HEK293 (cell line): ENCODE data around the gene TMEM222.
A peak's percentile ranks its signal among the peaks of the same experiment; 100 is the strongest.

Experiments
- CTCF ChIA-PET: fragments of 350-600 bp; formaldehyde crosslinking; extraction: SDS; loops from one replicate; lab custom pipeline; 2021; ENCODE audit warnings: antibody characterized with exemption; lab: Yijun Ruan, JAX
- POLR2A ChIA-PET: fragments of 300-600 bp; formaldehyde crosslinking; extraction: SDS; loops from one replicate; lab custom pipeline; 2020; ENCODE audit warnings: antibody characterized with exemption, inconsistent platforms; lab: Yijun Ruan, JAX
- H3K27ac ChIP-seq: fragments of 200-500 bp; sonication (Bioruptor generic); 2 replicates; pipeline ENCODE4 v1.5.1; 2014; ENCODE audit warnings: low read depth, low read length, control low read depth, inconsistent platforms; ENCODE audit errors: extremely low read depth
- H3K36me3 ChIP-seq, 2 experiments: fragments of 200-500 bp in 1 of 2; sonication (Bioruptor generic) in 1 of 2; 1 replicate in 1 of 2; 2 replicates in 1 of 2; pipeline ENCODE4 v1.5.1; 2014 to 2017; ENCODE audit warnings: inconsistent platforms in 2 of 2, low read length in 2 of 2; ENCODE audit not compliant: control insufficient read depth in 2 of 2, insufficient read depth in 1 of 2
- H3K4me1 ChIP-seq: fragments of 200-500 bp; sonication (Bioruptor generic); 2 replicates; pipeline ENCODE4 v1.5.1; 2014; ENCODE audit warnings: mild to moderate bottlenecking, low read length, inconsistent platforms; ENCODE audit not compliant: control insufficient read depth, insufficient read depth
- H3K4me3 ChIP-seq: 2 replicates; pipeline ENCODE4 v1.5.1; 2011; ENCODE audit warnings: low read depth, mild to moderate bottlenecking, control low read depth, low read length, moderate library complexity
- H3K9me3 ChIP-seq: fragments of 200-500 bp; sonication (Bioruptor generic); 2 replicates; pipeline ENCODE4 v1.5.1; 2014; ENCODE audit warnings: low read depth, low read length, inconsistent platforms; ENCODE audit not compliant: control insufficient read depth, insufficient read depth
- GLIS1 ChIP-seq: fragments of 450-650 bp; formaldehyde crosslinking; IDR thresholded peaks from 2 replicates; pipeline ENCODE4 v1.5.1; 2016; ENCODE audit warnings: missing biosample characterization, missing genetic modification characterization
- OVOL3 ChIP-seq: fragments of 450-650 bp; formaldehyde crosslinking; IDR thresholded peaks from 2 replicates; pipeline ENCODE4 v1.5.1; 2016; ENCODE audit warnings: missing biosample characterization, missing genetic modification characterization
- SCRT2 ChIP-seq: fragments of 450-650 bp; formaldehyde crosslinking; IDR thresholded peaks from 2 replicates; pipeline ENCODE4 v1.5.1; 2016; ENCODE audit warnings: missing biosample characterization, missing genetic modification characterization
- SP2 ChIP-seq: fragments of 450-650 bp; formaldehyde crosslinking; IDR thresholded peaks from 2 replicates; pipeline ENCODE4 v1.5.1; 2016; ENCODE audit warnings: missing biosample characterization, missing genetic modification characterization
- TRIM28 ChIP-seq: IDR thresholded peaks from 2 replicates; pipeline ENCODE4 v1.6.1; 2011; ENCODE audit warnings: low read length, control low read depth, borderline replicate concordance
- ZIC2 ChIP-seq: fragments of 450-650 bp; formaldehyde crosslinking; IDR thresholded peaks from 2 replicates; pipeline ENCODE4 v1.5.1; 2016; ENCODE audit warnings: missing biosample characterization, missing genetic modification characterization
- ZNF132 ChIP-seq: fragments of 450-650 bp; formaldehyde crosslinking; IDR thresholded peaks from 2 replicates; pipeline ENCODE4 v1.5.1; 2017; ENCODE audit warnings: missing biosample characterization, missing genetic modification characterization, borderline replicate concordance
- ZNF138 ChIP-seq: fragments of 450-650 bp; formaldehyde crosslinking; IDR thresholded peaks from 2 replicates; pipeline ENCODE4 v1.5.1; 2016; ENCODE audit warnings: missing biosample characterization, missing genetic modification characterization, borderline replicate concordance
- ZNF146 ChIP-seq: fragments of 450-650 bp; formaldehyde crosslinking; IDR thresholded peaks from 2 replicates; pipeline ENCODE4 v1.5.1; 2016; ENCODE audit warnings: missing biosample characterization, missing genetic modification characterization
- ZNF341 ChIP-seq: fragments of 450-650 bp; formaldehyde crosslinking; IDR thresholded peaks from 2 replicates; pipeline ENCODE4; 2016; ENCODE audit warnings: low read depth, missing biosample characterization, missing genetic modification characterization
- ZNF423 ChIP-seq: fragments of 450-650 bp; formaldehyde crosslinking; IDR thresholded peaks from 2 replicates; pipeline ENCODE4 v1.5.1; 2016; ENCODE audit warnings: missing biosample characterization, missing genetic modification characterization
- ZNF473 ChIP-seq: fragments of 450-650 bp; formaldehyde crosslinking; IDR thresholded peaks from 2 replicates; pipeline ENCODE4 v1.5.1; 2017; ENCODE audit warnings: missing biosample characterization, missing genetic modification characterization
- ZNF558 ChIP-seq: fragments of 450-650 bp; formaldehyde crosslinking; IDR thresholded peaks from 2 replicates; pipeline ENCODE4 v1.5.1; 2016; ENCODE audit warnings: missing biosample characterization, missing genetic modification characterization
- ZNF585B ChIP-seq: fragments of 450-650 bp; formaldehyde crosslinking; IDR thresholded peaks from 2 replicates; pipeline ENCODE4 v1.5.1; 2016; ENCODE audit warnings: missing biosample characterization, missing genetic modification characterization
- ZNF701 ChIP-seq: fragments of 450-650 bp; formaldehyde crosslinking; IDR thresholded peaks from 2 replicates; pipeline ENCODE4 v1.5.1; 2016; ENCODE audit warnings: missing biosample characterization, missing genetic modification characterization
- ZNF704 ChIP-seq: fragments of 450-650 bp; formaldehyde crosslinking; IDR thresholded peaks from 2 replicates; pipeline ENCODE4 v1.5.1; 2016; ENCODE audit warnings: missing biosample characterization, missing genetic modification characterization
- ZNF837 ChIP-seq: fragments of 450-650 bp; formaldehyde crosslinking; IDR thresholded peaks from 2 replicates; pipeline ENCODE4 v1.5.1; 2016; ENCODE audit warnings: missing biosample characterization, missing genetic modification characterization

Gene TMEM222

GRCh38 chr1:27301052-27301422 is 20.9 kb upstream of the TMEM222 start:
- peaks cover 9 to 96% of the 10 kb centered on the region in 2 experiments; a peak in 2 of 3 replicates for H3K36me3 ChIP-seq
- ChIA-PET POLR2A (interaction anchor here (0.6 to 1.1 kb wide), 2 partner anchors 189 to 198 kb away, joined by 3 to 5 read pairs; no protein-coding TSS in a partner anchor), CTCF (interaction anchor here (0.6 to 9.8 kb wide), 28 partner anchors 10 to 679 kb away, joined by 3 to 202 read pairs (median 7); partner anchors contain the start of genes AHDC1, CD164L2, GPR3 and MAP3K6)
- no peaks in the 10 kb centered on the region for H3K4me1 ChIP-seq
- H3K27ac ChIP-seq = no peak overlapping the region
- TF ChIP-seq ZNF146 (tag by site-specific recombination) (no peak), ZNF341 (tag by site-specific recombination) (no peak), ZNF423 (no peak)
- H3K4me3 ChIP-seq = no peak overlapping the region
- no peaks in the 10 kb centered on the region for H3K9me3 ChIP-seq

- H3K4me3 ChIP-seq = no peak overlapping the region
- ChIA-PET CTCF (interaction anchor here (0.6 to 9.8 kb wide), 24 partner anchors 9 to 338 kb away, joined by 3 to 202 read pairs (median 12); partner anchors contain the start of genes AHDC1, CD164L2, GPR3 and MAP3K6), POLR2A (interaction anchor here (0.6 kb wide), 1 partner anchor 162 kb away, joined by 3 read pairs; no protein-coding TSS in a partner anchor)
- peaks cover 9 to 98% of the 10 kb centered on the region in 2 experiments; a peak in 2 of 3 replicates for H3K36me3 ChIP-seq
- TF ChIP-seq ZNF473 (tag by site-specific recombination) = no peak
- TF ChIP-seq ZIC2 = peak; percentile 69
- H3K27ac ChIP-seq = no peak overlapping the region
- H3K4me1 ChIP-seq = no peaks in the 10 kb centered on the region
- H3K9me3 ChIP-seq = no peaks in the 10 kb centered on the region
Measured at GRCh38 chr1:27301582-27302199, 20.3 kb upstream of the TMEM222 start.

GRCh38 chr1:27302612-27303011 is 19.4 kb upstream of the TMEM222 start:
- H3K36me3 ChIP-seq = peaks cover 9 to 88% of the 10 kb centered on the region in 2 experiments; a peak in 2 of 3 replicates
- no peak overlapping the region for H3K4me3 ChIP-seq
- no peaks in the 10 kb centered on the region for H3K4me1 ChIP-seq
- H3K27ac ChIP-seq = no peak overlapping the region
- CTCF ChIA-PET = interaction anchor here (0.6 to 9.8 kb wide), 14 partner anchors 8 to 305 kb away, joined by 3 to 202 read pairs (median 24); partner anchors contain the start of genes CD164L2 and MAP3K6
- no peaks in the 10 kb centered on the region for H3K9me3 ChIP-seq
- TF ChIP-seq ZNF138 (tag by site-specific recombination) = no peak
- TF ChIP-seq ZNF837 (tag by site-specific recombination) = no peak
- TF ChIP-seq ZNF701 = no peak
- POLR2A ChIA-PET = no interaction called here

- no peak for TF ChIP-seq TRIM28
- TF ChIP-seq ZNF701 = no peak
- Histone ChIP-seq H3K4me3 (no peak overlapping the region), H3K9me3 (no peaks in the 10 kb centered on the region), H3K27ac (no peak overlapping the region), H3K4me1 (no peaks in the 10 kb centered on the region), H3K36me3 (peaks cover 9 to 79% of the 10 kb centered on the region in 2 experiments; a peak in 2 of 3 replicates)
- ChIA-PET CTCF (interaction anchor here (0.7 to 8.9 kb wide), 3 partner anchors 9 to 307 kb away, joined by 4 to 129 read pairs (median 6); partner anchors contain the start of gene CD164L2), POLR2A (no interaction called here)
Measured at GRCh38 chr1:27303509-27303908, 18.5 kb upstream of the TMEM222 start.

- H3K27ac ChIP-seq = no peak overlapping the region
- no peaks in the 10 kb centered on the region for H3K4me1 ChIP-seq
- peaks cover 9 to 55% of the 10 kb centered on the region in 2 experiments; a peak in 2 of 3 replicates for H3K36me3 ChIP-seq
- TF ChIP-seq OVOL3 (no peak), ZNF132 (no peak), SCRT2 (tag by site-specific recombination) (no peak), GLIS1 (tag by site-specific recombination) (no peak), SP2 (tag by site-specific recombination) (no peak), ZNF558 (tag by site-specific recombination) (no peak), ZNF585B (no peak), ZNF704 (tag by site-specific recombination) (no peak)
- TF ChIP-seq, all 188 proteins: peak for 0
- ChIA-PET POLR2A (no interaction called here), CTCF (interaction anchor here (0.6 to 9.9 kb wide), 8 partner anchors 7 to 300 kb away, joined by 3 to 118 read pairs (median 4); no protein-coding TSS in a partner anchor)
- no peaks in the 10 kb centered on the region for H3K9me3 ChIP-seq
- H3K4me3 ChIP-seq = no peak overlapping the region
Measured at GRCh38 chr1:27306071-27306470, 15.9 kb upstream of the TMEM222 start.
